Measurements from ENCODE around the gene MRPL2.
A peak's percentile ranks its signal among the peaks of the same experiment; 100 is the strongest.
"Not testable (repeated sequence)": the region's sequence is repeated elsewhere in the genome, so short reads cannot be mapped to it uniquely, and the experiment has no call there.

The MRPL2 gene

DNA sequence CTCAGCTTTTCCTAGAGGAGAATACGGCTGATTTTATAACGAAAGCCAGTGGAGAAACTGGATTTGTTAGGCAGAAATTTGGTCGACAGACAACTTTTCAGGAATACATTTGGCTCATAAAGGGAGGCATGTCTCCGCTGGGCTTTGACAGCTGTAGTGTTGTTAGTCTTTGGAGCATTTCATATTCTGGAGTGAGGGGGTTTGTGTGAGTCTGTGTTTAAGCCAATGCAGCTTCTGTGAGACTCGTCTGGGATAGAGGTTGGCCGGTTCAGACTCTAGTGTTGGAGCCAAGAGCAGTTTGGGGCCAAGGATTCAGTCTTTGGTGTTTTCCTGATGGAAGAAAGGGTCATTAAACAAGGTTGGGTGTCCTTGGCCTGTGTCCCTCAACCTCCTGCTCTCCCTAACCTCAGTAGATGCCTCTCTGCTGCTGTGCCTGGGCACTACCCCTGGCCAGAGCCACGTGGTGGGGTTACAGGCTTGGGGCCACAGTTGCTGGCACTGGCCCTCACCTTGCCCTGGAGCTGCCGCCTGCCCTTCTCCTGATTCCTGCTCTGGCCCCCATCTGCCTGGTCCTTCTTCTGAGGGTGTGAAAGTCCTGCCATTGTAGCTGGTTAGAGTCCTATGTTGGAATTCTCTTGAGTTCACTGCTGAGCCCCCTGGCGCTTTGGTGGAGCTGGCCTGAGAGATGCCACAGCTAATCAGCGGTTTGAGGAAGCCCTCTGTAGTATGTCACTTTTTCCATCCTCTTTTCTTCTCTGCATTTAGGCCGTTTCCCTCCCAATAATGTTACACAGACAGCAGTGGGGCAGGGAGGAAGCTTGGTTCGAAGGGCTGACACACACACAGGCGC is 23.8 kb upstream of the MRPL2 start:
- no peak for DNase-seq (ENCODE audit: low read depth)
- no peak overlapping the region for H3K4me3 ChIP-seq (ENCODE audit: low read depth, low read length)
- TF ChIP-seq, protein P1, sequence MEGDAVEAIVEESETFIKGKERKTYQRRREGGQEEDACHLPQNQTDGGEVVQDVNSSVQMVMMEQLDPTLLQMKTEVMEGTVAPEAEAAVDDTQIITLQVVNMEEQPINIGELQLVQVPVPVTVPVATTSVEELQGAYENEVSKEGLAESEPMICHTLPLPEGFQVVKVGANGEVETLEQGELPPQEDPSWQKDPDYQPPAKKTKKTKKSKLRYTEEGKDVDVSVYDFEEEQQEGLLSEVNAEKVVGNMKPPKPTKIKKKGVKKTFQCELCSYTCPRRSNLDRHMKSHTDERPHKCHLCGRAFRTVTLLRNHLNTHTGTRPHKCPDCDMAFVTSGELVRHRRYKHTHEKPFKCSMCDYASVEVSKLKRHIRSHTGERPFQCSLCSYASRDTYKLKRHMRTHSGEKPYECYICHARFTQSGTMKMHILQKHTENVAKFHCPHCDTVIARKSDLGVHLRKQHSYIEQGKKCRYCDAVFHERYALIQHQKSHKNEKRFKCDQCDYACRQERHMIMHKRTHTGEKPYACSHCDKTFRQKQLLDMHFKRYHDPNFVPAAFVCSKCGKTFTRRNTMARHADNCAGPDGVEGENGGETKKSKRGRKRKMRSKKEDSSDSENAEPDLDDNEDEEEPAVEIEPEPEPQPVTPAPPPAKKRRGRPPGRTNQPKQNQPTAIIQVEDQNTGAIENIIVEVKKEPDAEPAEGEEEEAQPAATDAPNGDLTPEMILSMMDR (IDR thresholded peaks at IDR 0.05; ENCODE audit: control insufficient read depth, extremely low read depth, insufficient read depth) = no peak

DNA sequence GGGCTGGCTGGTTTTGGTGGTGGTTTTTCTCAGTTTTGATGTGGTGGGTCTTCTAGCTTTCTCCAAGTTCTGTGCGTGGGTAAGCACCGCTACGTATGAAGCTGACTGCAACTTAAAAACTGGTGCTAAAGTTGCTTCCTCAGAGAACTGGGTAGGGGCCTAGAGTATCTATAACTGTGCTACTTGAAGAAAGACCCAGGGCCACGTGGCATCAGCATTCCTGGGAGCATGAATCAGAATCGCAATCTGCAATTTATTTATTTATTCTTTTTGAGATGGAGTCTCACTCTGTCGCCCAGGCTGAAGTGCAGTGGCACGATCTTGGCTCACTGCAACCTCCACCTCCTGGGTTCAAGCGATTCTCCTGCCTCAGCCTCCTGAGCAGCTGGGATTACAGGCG is 22.7 kb upstream of the MRPL2 start:
- DNase-seq (ENCODE audit: low read depth) = not testable (repeated sequence)

DNA sequence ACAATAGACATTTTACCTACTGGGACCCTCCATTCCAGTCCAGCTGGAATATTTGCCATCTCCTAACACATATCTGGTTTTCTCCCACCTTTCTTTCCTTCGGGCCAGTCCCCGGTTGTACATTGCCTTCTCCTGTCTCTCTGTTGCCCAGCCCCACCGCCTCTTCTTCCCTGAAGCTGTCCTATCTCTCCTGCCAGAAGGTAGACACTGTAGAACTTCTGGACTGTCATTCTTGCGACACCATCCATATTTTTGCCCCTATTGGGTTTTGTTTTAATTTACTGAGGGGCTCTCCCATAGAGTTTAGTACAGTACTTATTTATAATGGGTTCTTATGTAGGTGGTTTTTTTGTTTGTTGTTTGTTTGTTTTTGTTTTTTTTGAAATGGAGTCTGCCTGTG is 21.8 kb upstream of the MRPL2 start:
- no peak for DNase-seq (ENCODE audit: low read depth)
- no peak overlapping the region for H3K4me3 ChIP-seq (ENCODE audit: low read depth, low read length)
- TF ChIP-seq, protein P1 (IDR thresholded peaks at IDR 0.05; ENCODE audit: control insufficient read depth, extremely low read depth, insufficient read depth) = no peak

More for the DNA sequence above, 22.7 kb upstream of the MRPL2 start:
- H3K4me3 ChIP-seq (ENCODE audit: low read depth, low read length) = not testable (repeated sequence)

DNA sequence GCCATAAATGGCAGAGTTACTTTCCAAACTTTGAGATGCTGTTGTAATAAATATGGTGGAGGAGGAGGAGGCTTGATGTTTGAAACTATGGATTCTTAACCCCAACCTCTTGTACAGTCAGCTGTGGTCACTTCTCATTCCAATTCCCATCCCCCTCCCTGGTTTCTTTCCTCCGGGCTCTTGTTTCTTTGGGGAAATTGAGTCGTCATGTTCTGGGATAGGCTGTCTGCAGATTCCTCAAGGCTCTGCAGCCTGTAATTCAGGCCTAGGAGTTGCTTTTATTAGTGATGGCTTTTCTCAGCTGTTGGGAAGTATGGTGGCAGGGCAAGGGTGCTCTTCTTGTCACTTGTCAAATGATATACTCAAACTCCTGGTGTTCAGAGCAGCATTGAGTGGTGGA is 19.5 kb upstream of the MRPL2 start:
- no peak overlapping the region for H3K4me3 ChIP-seq (ENCODE audit: low read depth, low read length)
- TF ChIP-seq, protein P1 (IDR thresholded peaks at IDR 0.05; ENCODE audit: control insufficient read depth, extremely low read depth, insufficient read depth) = no peak
- no peak for DNase-seq (ENCODE audit: low read depth)

DNA sequence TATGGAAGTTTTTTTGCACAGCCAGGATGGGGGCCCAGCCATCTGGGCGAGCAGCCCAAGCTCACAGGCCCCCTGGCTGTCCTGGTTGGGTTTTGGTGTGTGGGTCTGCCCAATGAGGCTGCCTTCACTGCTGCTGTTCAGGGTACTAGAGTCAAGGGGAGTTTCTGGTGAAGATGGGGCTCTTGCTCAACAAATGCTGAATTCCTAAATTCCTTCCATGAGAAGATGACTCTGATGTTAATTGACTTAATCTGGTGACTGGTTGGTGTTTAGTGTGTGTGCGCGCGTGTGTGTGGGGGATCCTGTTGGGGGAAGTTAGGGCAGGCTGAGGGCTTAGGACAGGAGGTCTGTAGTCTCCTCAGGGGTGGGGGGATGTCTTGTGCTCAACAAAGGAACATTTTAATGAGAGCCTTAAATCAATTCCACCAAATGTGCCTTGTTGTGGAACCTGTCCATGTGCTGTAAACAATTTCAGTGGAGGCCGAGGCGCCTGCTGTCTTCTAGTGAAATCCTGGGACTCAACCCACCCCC is 18.8 kb upstream of the MRPL2 start:
- no peak overlapping the region for H3K4me3 ChIP-seq (ENCODE audit: low read depth, low read length)
- DNase-seq (ENCODE audit: low read depth) = no peak

DNA sequence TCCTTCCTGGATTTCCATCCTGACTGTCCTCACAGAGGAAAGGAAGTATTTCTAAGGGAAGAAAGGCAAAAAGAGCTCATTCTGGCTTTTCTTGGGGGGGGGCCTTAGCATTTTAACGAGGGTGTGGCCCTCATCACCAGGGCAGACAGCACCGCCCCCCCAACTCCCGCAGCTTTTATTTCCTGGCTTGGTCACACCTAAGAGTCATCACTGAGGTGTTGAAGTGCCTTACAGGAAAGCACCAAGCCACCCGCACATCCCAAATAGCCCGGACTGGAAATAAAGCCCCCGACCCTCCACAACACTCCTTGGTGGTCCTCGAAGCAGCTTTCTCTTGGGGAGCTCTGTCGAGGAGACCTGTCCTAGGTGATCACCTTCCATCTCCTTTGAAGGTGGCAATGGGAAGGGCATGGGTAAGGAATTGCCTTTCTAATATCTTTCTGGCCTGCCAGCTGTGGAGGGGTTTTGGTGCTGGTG is 18.1 kb upstream of the MRPL2 start:
- TF ChIP-seq, protein P1 (IDR thresholded peaks at IDR 0.05; ENCODE audit: control insufficient read depth, extremely low read depth, insufficient read depth) = no peak
- no peak for DNase-seq (ENCODE audit: low read depth)
- H3K4me3 ChIP-seq (ENCODE audit: low read depth, low read length) = peak overlapping the region; percentile 80

More for the DNA sequence above, 18.8 kb upstream of the MRPL2 start:
- TF ChIP-seq, protein P1 (IDR thresholded peaks at IDR 0.05; ENCODE audit: control insufficient read depth, extremely low read depth, insufficient read depth) = no peak

DNA sequence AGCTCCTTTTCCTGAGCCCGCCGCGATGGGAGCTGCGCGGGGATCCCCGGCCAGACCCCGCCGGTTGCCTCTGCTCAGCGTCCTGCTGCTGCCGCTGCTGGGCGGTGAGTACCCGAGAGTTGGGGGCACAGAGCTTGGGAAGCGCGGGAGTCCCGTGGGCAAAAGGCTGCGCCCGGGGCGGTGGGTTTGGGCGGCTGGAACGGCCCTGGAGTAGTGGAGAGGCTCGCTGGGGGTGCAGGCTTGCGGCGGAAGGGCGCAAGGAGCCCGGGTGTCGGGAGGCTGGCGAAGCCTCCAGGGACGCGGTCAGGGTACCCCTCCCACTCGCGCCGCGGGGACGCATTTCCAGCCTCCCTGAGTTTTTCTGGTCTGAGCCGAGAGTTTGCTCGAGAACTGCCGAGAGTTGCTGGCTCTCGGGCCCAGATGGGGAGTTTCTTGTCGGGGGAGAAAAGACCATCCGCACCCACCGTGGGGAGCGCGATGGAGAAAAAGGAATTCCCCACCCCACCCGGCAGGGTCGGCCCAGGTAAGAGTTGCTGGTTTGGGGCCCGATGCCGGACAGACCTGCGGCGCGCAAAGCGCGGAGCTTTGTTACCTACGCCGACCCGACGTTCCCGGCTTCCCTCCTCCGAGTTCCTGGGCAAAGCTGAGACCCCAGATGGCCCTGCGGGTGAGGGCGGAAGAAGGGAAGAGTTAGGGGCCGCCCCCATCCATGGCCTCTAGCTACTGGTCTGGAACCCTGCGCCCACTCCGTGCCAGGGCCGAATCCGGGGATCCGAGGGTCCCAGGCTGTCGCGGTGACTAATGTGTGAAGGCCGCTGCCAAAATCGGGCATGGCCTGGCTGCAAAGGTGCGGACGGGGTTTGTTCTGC is 17.5 kb upstream of the MRPL2 start:
- peak overlapping the region; percentile 80 for H3K4me3 ChIP-seq (ENCODE audit: low read depth, low read length)
- TF ChIP-seq, protein P1 (IDR thresholded peaks at IDR 0.05; ENCODE audit: control insufficient read depth, extremely low read depth, insufficient read depth) = no peak
- no peak for DNase-seq (ENCODE audit: low read depth)
